Common myeloid progenitor, CD34-positive (primary cell): Measurements from ENCODE around the gene SEMA3B.
A peak's percentile ranks its signal among the peaks of the same experiment; 100 is the strongest.
"Not testable (repeated sequence)": the region's sequence is repeated elsewhere in the genome, so short reads cannot be mapped to it uniquely, and the experiment has no call there.

ENCODE experiments used
- CTCF ChIA-PET: fragments of 350-600 bp; sonication (Branson Sonifier 250); formaldehyde crosslinking; loops from one replicate; lab custom pipeline; 2021; ENCODE audit warnings: antibody characterized with exemption; lab: Charles Lee
- POLR2A ChIA-PET: fragments of 350-600 bp; sonication (Branson Sonifier 250); formaldehyde crosslinking; loops from one replicate; lab custom pipeline; 2021; ENCODE audit warnings: antibody characterized with exemption; lab: Charles Lee
- DNase-seq, 3 donors: peaks; one replicate each; pipeline versions ENCODE4 v3.0.0 to v3.0.0-alpha.2; 2013
- H3K27ac ChIP-seq, 2 experiments: 1 replicate in 1 of 2; 2 replicates in 1 of 2; pipeline ENCODE4 v1.7.0; 2013; ENCODE audit warnings: inconsistent platforms in 2 of 2, low read length in 2 of 2, mild to moderate bottlenecking in 2 of 2, low read depth in 1 of 2, moderate library complexity in 1 of 2; ENCODE audit not compliant: severe bottlenecking in 2 of 2, insufficient read depth in 1 of 2, poor library complexity in 1 of 2
- H3K27me3 ChIP-seq, 5 experiments: replicated peaks in 2 of 5; 1 replicate in 3 of 5; 2 replicates in 2 of 5; pipeline versions ENCODE4 v1.6.1 to v1.7.0; 2013; ENCODE audit warnings: low read length in 4 of 5, mild to moderate bottlenecking in 2 of 5, moderate library complexity in 2 of 5, inconsistent platforms in 1 of 5; ENCODE audit not compliant: insufficient read depth in 5 of 5, control insufficient read depth in 4 of 5
- H3K36me3 ChIP-seq, 4 experiments: 1 replicate in 2 of 4; 2 replicates in 2 of 4; pipeline versions ENCODE4 v1.6.1 to v1.7.0; 2013; ENCODE audit warnings: low read length in 3 of 4, control low read depth in 1 of 4, mild to moderate bottlenecking in 1 of 4; ENCODE audit not compliant: control insufficient read depth in 4 of 4, insufficient read depth in 4 of 4
- H3K4me1 ChIP-seq, 4 experiments: 1 replicate in 3 of 4; 2 replicates in 1 of 4; pipeline versions ENCODE4 v1.6.1 to v1.7.1; 2013; ENCODE audit warnings: low read length in 3 of 4, mild to moderate bottlenecking in 3 of 4, control low read depth in 1 of 4, inconsistent platforms in 1 of 4, moderate library complexity in 1 of 4; ENCODE audit not compliant: control insufficient read depth in 4 of 4, insufficient read depth in 4 of 4; ENCODE audit errors: control extremely low read depth in 1 of 4
- H3K4me3 ChIP-seq, 7 experiments: 1 replicate in 4 of 7; 2 replicates in 3 of 7; pipeline versions ENCODE4 v1.5.1 to v1.7.0; 2013; ENCODE audit warnings: mild to moderate bottlenecking in 7 of 7, low read length in 6 of 7, moderate library complexity in 6 of 7, inconsistent platforms in 2 of 7, low read depth in 2 of 7, control low read depth in 1 of 7; ENCODE audit not compliant: insufficient read depth in 4 of 7, control insufficient read depth in 1 of 7; ENCODE audit errors: extremely low read depth in 1 of 7
- H3K9me3 ChIP-seq, 5 experiments: 1 replicate in 4 of 5; 2 replicates in 1 of 5; pipeline versions ENCODE4 v1.6.1 to v1.7.1; 2013; ENCODE audit warnings: low read length in 4 of 5, mild to moderate bottlenecking in 2 of 5, inconsistent platforms in 1 of 5, low read depth in 1 of 5, moderate library complexity in 1 of 5; ENCODE audit not compliant: control insufficient read depth in 4 of 5, insufficient read depth in 2 of 5; ENCODE audit errors: control extremely low read depth in 1 of 5
- WGBS: methylation state at CpG from one replicate; pipeline ENCODE4 v1.1.5; 2013; ENCODE audit not compliant: insufficient coverage; 5-methylcytosine and 5-hydroxymethylcytosine counted together

Gene SEMA3B

DNA sequence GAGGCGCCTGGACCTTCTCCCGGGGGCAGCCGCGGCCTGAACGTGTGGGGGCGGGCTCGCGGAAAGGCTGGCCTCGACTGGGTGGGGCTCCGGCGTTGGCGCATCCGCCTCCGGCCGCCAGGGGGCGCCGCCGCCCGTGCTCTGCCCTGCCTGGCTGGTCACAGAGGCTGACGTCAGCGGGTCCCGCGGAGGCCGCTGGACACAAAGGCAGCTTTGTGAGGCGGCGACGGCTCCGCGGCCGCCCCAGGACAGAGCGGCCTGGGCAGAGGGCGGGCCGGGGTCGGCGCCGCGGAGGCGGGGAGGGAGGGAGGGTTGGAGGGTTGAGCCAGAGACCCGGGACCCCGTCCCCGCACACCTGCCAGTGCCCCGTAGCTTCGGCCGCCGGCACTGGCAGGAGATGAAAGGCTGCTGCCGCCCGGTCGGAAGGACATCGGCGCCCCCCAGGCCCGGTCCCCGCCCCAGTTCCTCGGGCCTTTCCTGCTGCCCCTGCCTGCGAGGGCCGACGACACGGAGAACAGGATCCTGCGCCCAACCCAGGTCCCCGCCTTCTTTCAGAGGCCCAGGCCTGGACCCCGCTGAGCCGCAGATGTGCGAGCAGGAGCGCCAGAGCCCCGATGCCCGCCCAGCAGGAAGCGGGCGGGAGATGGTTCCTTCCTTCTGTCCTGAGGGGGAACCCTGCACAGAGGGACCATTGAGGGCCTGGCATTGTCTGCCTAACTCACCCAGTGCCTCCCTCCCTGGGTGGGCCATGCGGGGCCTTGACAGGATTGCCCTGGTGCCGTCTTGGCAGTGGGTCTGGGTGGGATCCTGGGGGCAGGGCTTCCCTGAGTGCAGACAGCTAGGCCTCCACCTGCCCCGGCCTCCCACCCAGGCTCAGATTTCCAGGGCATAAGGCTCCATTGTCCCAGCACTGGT is 8.7 kb upstream of the SEMA3B start:
- Histone ChIP-seq H3K27me3 (peaks cover 0 to 2% (median 0%) of the 10 kb centered on the region in 5 experiments), H3K4me1 (peaks cover 0 to 16% (median 14%) of the 10 kb centered on the region in 4 experiments), H3K27ac (peak overlapping the region; percentile 50 to 75), H3K9me3 (no peaks in the 10 kb centered on the region), H3K4me3 (peak overlapping the region; percentile 32 to 76 (median 64)), H3K36me3 (peaks cover 18 to 44% (median 28%) of the 10 kb centered on the region in 4 experiments)
- ChIA-PET POLR2A (interaction anchor here (0.7 to 1.7 kb wide), 5 partner anchors 14 to 447 kb away, joined by 3 to 7 read pairs (median 3); no protein-coding TSS in a partner anchor), CTCF (interaction anchor here (0.7 to 72.5 kb wide), 10 partner anchors 11 to 115 kb away, joined by 3 to 1875 read pairs (median 4); partner anchors contain the start of genes GNAI2, GNAT1, HYAL3 and LSMEM2)
- under 1% methylated on average over 49 of the region's 70 CpGs for WGBS
- DNase-seq = peak; percentile 75 to 88 (median 87)

DNA sequence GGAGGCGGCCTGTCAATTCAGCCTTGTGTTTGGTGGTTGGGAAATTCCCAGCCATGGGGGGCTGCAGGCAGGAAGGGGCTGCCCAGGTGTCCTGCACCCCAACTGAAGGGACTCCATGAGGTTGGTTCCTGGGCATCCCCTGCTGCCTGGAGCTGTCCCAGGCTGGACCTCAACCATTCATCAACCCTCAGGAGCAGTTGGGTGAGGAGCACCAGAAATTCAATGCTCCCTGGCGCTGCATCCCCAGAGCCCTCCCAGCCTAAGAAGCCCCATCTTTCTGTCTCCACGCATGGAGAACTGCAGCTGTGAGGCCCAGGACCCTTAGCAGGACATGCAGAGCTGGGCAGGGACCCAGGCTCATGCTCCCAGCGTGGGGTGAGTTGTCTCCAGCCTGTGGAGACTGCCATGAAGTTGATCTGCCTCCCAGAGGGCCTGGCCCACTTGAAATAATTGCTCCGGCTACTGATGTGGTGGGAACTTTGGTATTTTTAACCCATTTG is 8.0 kb upstream of the SEMA3B start:
- H3K36me3 ChIP-seq = peaks cover 18 to 41% (median 26%) of the 10 kb centered on the region in 4 experiments
- H3K27me3 ChIP-seq = peaks cover 0 to 9% (median 0%) of the 10 kb centered on the region in 5 experiments
- H3K27ac ChIP-seq = no peak overlapping the region
- peak overlapping the region in 3 of 7 experiments; percentile 63 to 76 (median 67) for H3K4me3 ChIP-seq
- WGBS = 94% methylated on average over 5 of the region's 5 CpGs
- DNase-seq = no peak
- no peaks in the 10 kb centered on the region for H3K9me3 ChIP-seq
- ChIA-PET POLR2A (interaction anchor here (1.2 to 1.7 kb wide), 3 partner anchors 15 to 76 kb away, joined by 3 to 7 read pairs (median 6); no protein-coding TSS in a partner anchor), CTCF (interaction anchor here (1.2 to 72.5 kb wide), 4 partner anchors 11 to 114 kb away, joined by 3 to 1875 read pairs (median 986); partner anchors contain the start of genes GNAI2, GNAT1, LSMEM2 and SEMA3B)
- H3K4me1 ChIP-seq = peaks cover 0 to 16% (median 14%) of the 10 kb centered on the region in 4 experiments

- Histone ChIP-seq H3K4me3 (no peak overlapping the region), H3K27ac (no peak overlapping the region), H3K27me3 (peaks cover 0 to 14% (median 2%) of the 10 kb centered on the region in 5 experiments), H3K4me1 (peaks cover 0 to 16% (median 14%) of the 10 kb centered on the region in 4 experiments), H3K9me3 (no peaks in the 10 kb centered on the region), H3K36me3 (peaks cover 15 to 36% (median 21%) of the 10 kb centered on the region in 4 experiments)
- no peak for DNase-seq
- no CpG with 5 or more reads among the region's 2 CpGs for WGBS
- CTCF ChIA-PET = interaction anchor here (10.1 to 72.5 kb wide), 3 partner anchors 12 to 69 kb away, joined by 97 to 1875 read pairs (median 1875); partner anchors contain the start of genes GNAI2, GNAT1, LSMEM2 and SEMA3B
- POLR2A ChIA-PET = interaction anchor here (1.4 kb wide), 1 partner anchor 76 kb away, joined by 7 read pairs; no protein-coding TSS in a partner anchor
Measured at GRCh38 chr3:50261505-50261904, 7.4 kb upstream of the SEMA3B start.

- WGBS = 100% methylated on average over 3 of the region's 4 CpGs
- H3K4me3 ChIP-seq, H3K27ac ChIP-seq, DNase-seq, POLR2A ChIA-PET, H3K9me3 ChIP-seq: not testable (repeated sequence)
- CTCF ChIA-PET = interaction anchor here (69.0 to 72.5 kb wide), 2 partner anchors 13 to 30 kb away, joined by 1875 read pairs; partner anchors contain the start of genes GNAI2, LSMEM2, SEMA3B and SLC38A3
- Histone ChIP-seq H3K36me3 (peaks cover 8 to 29% (median 15%) of the 10 kb centered on the region in 4 experiments), H3K27me3 (peaks cover 0 to 21% (median 5%) of the 10 kb centered on the region in 5 experiments), H3K4me1 (peaks cover 0 to 16% (median 14%) of the 10 kb centered on the region in 4 experiments)
Measured at GRCh38 chr3:50262200-50262599, 6.7 kb upstream of the SEMA3B start.

DNA sequence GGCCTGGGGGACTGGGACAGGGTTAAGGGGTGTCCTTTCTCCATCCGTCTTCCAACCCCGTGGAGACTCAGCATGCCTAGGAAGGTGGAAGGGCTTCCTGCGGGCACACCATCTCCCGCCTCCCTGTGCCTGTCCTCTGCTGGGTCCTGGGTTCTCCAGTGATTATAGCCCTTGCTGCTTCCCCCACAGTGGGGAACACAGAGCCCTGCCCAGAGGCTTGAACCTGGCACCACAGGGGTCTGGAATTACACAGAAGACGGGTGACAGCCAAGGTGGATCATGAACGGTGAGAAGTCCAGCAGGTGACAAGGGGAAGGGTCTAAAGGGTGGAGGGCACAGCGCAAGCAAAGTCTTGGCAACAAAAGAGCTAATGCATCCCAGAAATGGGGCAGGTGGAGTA is 6.2 kb upstream of the SEMA3B start:
- no peaks in the 10 kb centered on the region for H3K9me3 ChIP-seq
- H3K27me3 ChIP-seq = peaks cover 0 to 27% (median 5%) of the 10 kb centered on the region in 5 experiments
- no peak overlapping the region for H3K27ac ChIP-seq
- H3K4me3 ChIP-seq = no peak overlapping the region
- POLR2A ChIA-PET = no interaction called here
- DNase-seq = no peak
- CTCF ChIA-PET = interaction anchor here (69.0 to 72.5 kb wide), 2 partner anchors 13 to 31 kb away, joined by 1875 read pairs; partner anchors contain the start of genes GNAI2, LSMEM2, SEMA3B and SLC38A3
- WGBS = 98% methylated on average over 7 of the region's 7 CpGs
- H3K36me3 ChIP-seq = peaks cover 3 to 23% (median 9%) of the 10 kb centered on the region in 4 experiments
- H3K4me1 ChIP-seq = peaks cover 0 to 16% (median 14%) of the 10 kb centered on the region in 4 experiments

DNA sequence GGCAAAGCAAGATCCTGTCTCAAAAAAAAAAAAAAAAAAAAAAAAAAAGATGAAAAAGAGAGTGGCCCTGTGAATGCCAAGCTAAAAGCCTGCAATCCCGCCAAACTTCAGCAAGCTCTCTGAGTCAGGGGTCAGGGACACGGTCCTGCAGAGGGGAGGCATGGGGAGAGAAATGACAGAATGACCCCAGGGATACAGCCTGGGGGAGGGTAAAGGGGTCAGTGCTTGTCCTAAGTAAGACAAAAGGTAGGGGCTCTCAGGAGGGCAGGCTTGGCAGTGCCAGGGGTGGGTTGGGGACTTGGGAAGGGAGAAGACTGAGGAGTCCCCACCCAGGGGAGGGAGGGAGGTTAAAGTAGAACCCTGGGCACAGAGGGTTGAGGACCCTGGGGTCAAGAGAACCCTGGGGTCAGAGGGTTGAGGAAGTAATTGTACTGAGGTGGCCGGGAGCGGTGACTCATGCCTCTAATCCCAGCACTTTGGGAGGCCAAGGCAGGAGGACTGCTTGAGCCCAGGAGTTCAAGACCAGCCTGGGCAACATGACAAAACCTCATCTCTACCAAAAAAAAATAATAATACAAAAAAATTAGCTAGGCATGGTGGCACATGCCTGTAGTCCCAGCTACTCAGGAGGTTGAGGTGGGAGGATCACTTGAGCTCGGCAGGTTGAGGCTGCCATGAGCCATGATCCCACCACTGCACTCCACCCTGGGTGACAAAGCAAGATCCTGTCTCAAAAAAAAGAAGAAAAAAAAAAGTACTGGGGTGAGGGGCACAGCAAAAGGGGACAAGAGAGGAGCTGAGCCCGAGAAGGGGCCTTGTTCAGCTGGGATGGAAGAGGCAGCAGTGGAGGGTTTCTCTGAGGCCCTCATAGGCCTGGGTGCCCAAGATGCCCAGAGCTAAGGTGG is 5.2 kb upstream of the SEMA3B start:
- Histone ChIP-seq H3K27ac (no peak overlapping the region), H3K27me3 (peaks cover 0 to 36% (median 5%) of the 10 kb centered on the region in 5 experiments), H3K4me1 (peaks cover 0 to 16% (median 14%) of the 10 kb centered on the region in 4 experiments), H3K9me3 (no peaks in the 10 kb centered on the region), H3K4me3 (no peak overlapping the region), H3K36me3 (peaks cover 0 to 14% (median 2%) of the 10 kb centered on the region in 4 experiments)
- POLR2A ChIA-PET = interaction anchor here (0.6 to 0.8 kb wide), 4 partner anchors 14 to 65 kb away, joined by 3 to 7 read pairs (median 4); partner anchors contain the start of gene TUSC2
- DNase-seq = no peak
- WGBS = 85% methylated on average over 6 of the region's 6 CpGs
- CTCF ChIA-PET = interaction anchor here (1.1 to 72.5 kb wide), 5 partner anchors 14 to 143 kb away, joined by 3 to 1875 read pairs (median 5); partner anchors contain the start of genes GNAI2, LSMEM2, SEMA3B and SLC38A3
